Measurements from ENCODE around the gene EIF2B2. TPM values are rescaled to one million over a fixed set of nuclear protein-coding genes. Genes with fewer than 3 reads are reported as not detected.

Gene EIF2B2
- total and polyA plus RNA-seq, 2 of the 13 experiments (the other 11 are each of a cell fraction or from before 2014, with no cell fraction given): 54.4 to 78.6 TPM

- H3K27me3 ChIP-seq (ENCODE audit: control insufficient read depth in 1 of 2, insufficient read depth in 2 of 2, low read length in 2 of 2): peaks cover 0 to 30% of the 10 kb centered on the region in 2 experiments; a peak in 3 of 5 replicates
- POLR2A ChIA-PET: interaction anchor here (0.7 to 1.4 kb wide), 3 partner anchors 18 to 675 kb away, joined by 3 read pairs; partner anchors contain the start of gene PGF
- no peak for FAIRE-seq
- H3K4me1 ChIP-seq (ENCODE audit: insufficient read depth, low read length): peaks cover 30% of the 10 kb centered on the region
- no peak overlapping the region; the same call in 1 of the 2 replicates for H3K4me2 ChIP-seq (ENCODE audit: low read depth, low read length)
- H3K79me2 ChIP-seq (ENCODE audit: insufficient read depth, low read length): no peaks in the 10 kb centered on the region
- CTCF ChIA-PET (ENCODE audit: low intra/inter-chr PET ratio, low total read pairs): no interaction called here
- H3K4me3 ChIP-seq (replicated peaks in 1 of 3; ENCODE audit: insufficient read depth in 1 of 3, low read depth in 2 of 3, low read length in 3 of 3): no peak overlapping the region; a peak in 1 of 6 replicates
- intact Hi-C loops (cut with micrococcal nuclease; ENCODE audit: unreplicated experiment): no loop called here
- ATAC-seq: peak; percentile 63
- WGBS (ENCODE audit: low lambda C conversion rate): 20% methylated on average over 2 of the region's 15 CpGs
- BruUV-seq (replicated peaks): no TSS peak
- no peak overlapping the region for H3K9ac ChIP-seq (ENCODE audit: insufficient read depth, low read depth, low read length)
- no peaks in the 10 kb centered on the region for H3K9me3 ChIP-seq (ENCODE audit: low read length)
- in situ Hi-C loops (cut with HindIII; ENCODE audit: extremely low pct_ligation_motif_present, low pct_unique_long_range_greater_than_20kb): no loop called here
- H3K27ac ChIP-seq (ENCODE audit: extremely low read length, insufficient read depth, low read length): no peak overlapping the region
- no peaks in the 10 kb centered on the region for H3K36me3 ChIP-seq (replicated peaks in 1 of 2; ENCODE audit: control insufficient read depth in 1 of 2, insufficient read depth in 2 of 2, low read length in 2 of 2)
- H4K20me1 ChIP-seq (ENCODE audit: insufficient read depth, low read length): no peaks in the 10 kb centered on the region
- H2AFZ ChIP-seq (ENCODE audit: low read length): no peak overlapping the region
- DNase-seq (ENCODE audit: low spot score): no peak
- TF ChIP-seq CTCF (CRISPR knock-in tag; IDR thresholded peaks at IDR 0.05) (peak; percentile 19; the same call in 1 of the 2 replicates), SOX5 (CRISPR knock-in tag; IDR thresholded peaks at IDR 0.05; ENCODE audit: borderline replicate concordance) (peak; percentile 11; the same call in 1 of the 2 replicates), ZBTB14 (CRISPR knock-in tag; IDR thresholded peaks at IDR 0.05) (no peak), ARNTL (CRISPR knock-in tag; IDR thresholded peaks at IDR 0.05) (peak; percentile 75; the same call in 1 of the 2 replicates), MAX (IDR thresholded peaks at IDR 0.05) (peak; percentile 89), ZNF280B (CRISPR knock-in tag; IDR thresholded peaks at IDR 0.05; ENCODE audit: borderline replicate concordance) (no peak), ZFX (CRISPR knock-in tag; IDR thresholded peaks at IDR 0.05; ENCODE audit: low read depth) (peak; percentile 75), KLF6 (CRISPR knock-in tag; IDR thresholded peaks at IDR 0.05) (no peak), ZBTB38 (CRISPR knock-in tag; IDR thresholded peaks at IDR 0.05) (peak; percentile 68), GABPB1 (CRISPR knock-in tag; IDR thresholded peaks at IDR 0.05) (peak; percentile 85), TFDP1 (CRISPR knock-in tag; IDR thresholded peaks at IDR 0.05; ENCODE audit: borderline replicate concordance) (peak; percentile 78; the same call in 1 of the 2 replicates), ELF3 (CRISPR knock-in tag; IDR thresholded peaks at IDR 0.05) (peak; percentile 51; the same call in 1 of the 2 replicates), HBP1 (CRISPR knock-in tag; IDR thresholded peaks at IDR 0.05; ENCODE audit: low read depth) (0 out of 2 replicates have a peak, but pooled peaks have one; percentile 22)
Observed at GRCh38 chr14:74973003-74973653, 29.6 kb upstream of the EIF2B2 start.

All from HepG2 (cell line).